ENCODE results near the gene PPOX.

The PPOX gene

GRCh38 chr1:161137881-161138280 is 28.3 kb upstream of the PPOX start:
- no peak for ATAC-seq
- Mint-ChIP-seq H3K27ac (peak overlapping the region; percentile 15), H3K4me1 (peaks cover 18% of the 10 kb centered on the region), H3K27me3 (no peaks in the 10 kb centered on the region), H3K36me3 (peaks cover 6% of the 10 kb centered on the region), H3K9me3 (no peaks in the 10 kb centered on the region), H3K4me3 (no peak overlapping the region)

GRCh38 chr1:161138431-161138830 is 27.8 kb upstream of the PPOX start:
- no peak overlapping the region for H3K4me3 Mint-ChIP-seq

DNA sequence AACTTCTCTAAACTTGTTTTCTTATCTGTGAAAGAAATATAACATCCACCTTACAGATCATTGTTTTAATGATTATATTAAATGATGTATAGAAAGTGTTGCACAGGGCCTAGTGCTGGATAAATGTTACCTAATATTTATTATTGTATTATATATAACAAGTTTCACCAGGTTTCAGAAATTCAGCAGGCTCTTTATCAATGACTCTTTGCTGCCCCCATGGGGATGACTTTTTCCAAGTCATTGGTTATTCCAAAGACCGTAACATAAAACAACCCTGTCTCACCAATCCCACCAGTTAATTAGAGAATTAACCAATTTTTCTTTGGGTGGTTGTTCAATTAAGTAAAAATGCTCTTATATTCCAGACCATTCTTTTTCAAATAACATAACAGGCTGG is 26.5 kb upstream of the PPOX start:
- H3K27me3 Mint-ChIP-seq = no peaks in the 10 kb centered on the region
- no peak overlapping the region for H3K4me3 Mint-ChIP-seq
- ATAC-seq = no peak
- H3K4me1 Mint-ChIP-seq = peaks cover 18% of the 10 kb centered on the region
- no peaks in the 10 kb centered on the region for H3K9me3 Mint-ChIP-seq
- H3K36me3 Mint-ChIP-seq = peaks cover 6% of the 10 kb centered on the region
- H3K27ac Mint-ChIP-seq = no peak overlapping the region

More at GRCh38 chr1:161138431-161138830, 27.8 kb upstream of the PPOX start:
- H3K9me3 Mint-ChIP-seq = no peaks in the 10 kb centered on the region
- H3K4me1 Mint-ChIP-seq = peaks cover 18% of the 10 kb centered on the region
- no peaks in the 10 kb centered on the region for H3K27me3 Mint-ChIP-seq
- H3K27ac Mint-ChIP-seq = peak overlapping the region; percentile 15
- ATAC-seq = no peak
- peaks cover 6% of the 10 kb centered on the region for H3K36me3 Mint-ChIP-seq

GRCh38 chr1:161140755-161141400 is 25.3 kb upstream of the PPOX start:
- H3K9me3 Mint-ChIP-seq = no peaks in the 10 kb centered on the region
- ATAC-seq = no peak
- H3K36me3 Mint-ChIP-seq = no peaks in the 10 kb centered on the region
- H3K4me1 Mint-ChIP-seq = peaks cover 13% of the 10 kb centered on the region
- no peak overlapping the region for H3K4me3 Mint-ChIP-seq
- H3K27me3 Mint-ChIP-seq = no peaks in the 10 kb centered on the region
- H3K27ac Mint-ChIP-seq = no peak overlapping the region

DNA sequence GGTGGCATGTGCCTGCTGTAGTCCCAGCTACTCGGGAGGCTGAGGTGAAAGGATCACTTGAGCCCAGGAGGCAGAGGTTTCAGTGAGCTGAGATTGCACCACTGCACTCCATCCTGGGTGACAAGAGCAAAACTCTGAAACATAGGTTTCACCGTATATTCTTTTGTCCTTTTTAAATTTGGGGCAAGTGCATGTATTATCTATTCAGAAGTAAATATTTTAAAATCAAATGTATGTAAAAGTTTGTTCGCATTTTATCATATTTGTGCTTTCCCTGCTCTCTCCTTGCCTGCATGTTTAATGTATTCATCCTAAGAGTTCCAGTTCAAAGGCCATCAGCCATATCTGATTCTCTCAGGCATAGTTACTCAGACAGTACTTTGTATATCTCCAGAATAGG is 20.4 kb upstream of the PPOX start:
- no peak overlapping the region for H3K27ac Mint-ChIP-seq
- H3K27me3 Mint-ChIP-seq = no peaks in the 10 kb centered on the region
- H3K4me1 Mint-ChIP-seq = no peaks in the 10 kb centered on the region
- no peaks in the 10 kb centered on the region for H3K9me3 Mint-ChIP-seq
- no peaks in the 10 kb centered on the region for H3K36me3 Mint-ChIP-seq
- no peak for ATAC-seq
- H3K4me3 Mint-ChIP-seq = no peak overlapping the region

- Mint-ChIP-seq H3K4me3 (peak overlapping the region; percentile 98), H3K36me3 (peaks cover 21% of the 10 kb centered on the region)
- no peak for ATAC-seq
Measured at GRCh38 chr1:161153176-161153575, 13.1 kb upstream of the PPOX start.

GRCh38 chr1:161153682-161154337 is 12.4 kb upstream of the PPOX start, which contains the start of gene UFC1:
Gene UFC1 (plus strand): TSS chr1:161153978. CDS start chr1:161153998, 20 bp downstream.
- Mint-ChIP-seq H3K36me3 (peaks cover 22% of the 10 kb centered on the region), H3K27me3 (no peaks in the 10 kb centered on the region), H3K9me3 (no peaks in the 10 kb centered on the region), H3K27ac (peak within 1 kb of the TSS; percentile 100), H3K4me3 (peak within 1 kb of the TSS; percentile 98), H3K4me1 (peaks cover 21% of the 10 kb centered on the region)
- ATAC-seq = peak; percentile 97

More at GRCh38 chr1:161153176-161153575, 13.1 kb upstream of the PPOX start:
- no peaks in the 10 kb centered on the region for H3K9me3 Mint-ChIP-seq
- H3K27me3 Mint-ChIP-seq = no peaks in the 10 kb centered on the region
- H3K27ac Mint-ChIP-seq = peak overlapping the region; percentile 100
- H3K4me1 Mint-ChIP-seq = peaks cover 18% of the 10 kb centered on the region

GRCh38 chr1:161157867-161158266 is 8.4 kb upstream of the PPOX start:
- no peaks in the 10 kb centered on the region for H3K27me3 Mint-ChIP-seq
- no peak for ATAC-seq
- H3K9me3 Mint-ChIP-seq = no peaks in the 10 kb centered on the region
- H3K27ac Mint-ChIP-seq = peak overlapping the region; percentile 85
- peaks cover 54% of the 10 kb centered on the region for H3K4me1 Mint-ChIP-seq
- peak overlapping the region; percentile 45 for H3K4me3 Mint-ChIP-seq
- H3K36me3 Mint-ChIP-seq = peaks cover 38% of the 10 kb centered on the region

GRCh38 chr1:161158316-161159010 is 7.8 kb upstream of the PPOX start:
- H3K4me3 Mint-ChIP-seq = peak overlapping the region; percentile 18
- peak overlapping the region; percentile 85 for H3K27ac Mint-ChIP-seq
- no peak for ATAC-seq
- H3K4me1 Mint-ChIP-seq = peaks cover 60% of the 10 kb centered on the region
- H3K27me3 Mint-ChIP-seq = no peaks in the 10 kb centered on the region
- H3K36me3 Mint-ChIP-seq = peaks cover 44% of the 10 kb centered on the region
- no peaks in the 10 kb centered on the region for H3K9me3 Mint-ChIP-seq

- Mint-ChIP-seq H3K9me3 (no peaks in the 10 kb centered on the region), H3K27me3 (no peaks in the 10 kb centered on the region), H3K4me1 (peaks cover 63% of the 10 kb centered on the region), H3K36me3 (peaks cover 52% of the 10 kb centered on the region), H3K4me3 (peak within 1 kb of the TSS; percentile 81), H3K27ac (peak within 1 kb of the TSS; percentile 85)
- peak; percentile 97 for ATAC-seq
Measured at GRCh38 chr1:161159087-161159912, 6.9 kb upstream of the PPOX start, which contains the start of gene USP21. Gene USP21 (plus strand): TSS chr1:161159500. CDS start chr1:161160641, 1,141 bp downstream.

- no peaks in the 10 kb centered on the region for H3K9me3 Mint-ChIP-seq
- ATAC-seq = no peak
- peak overlapping the region; percentile 85 for H3K27ac Mint-ChIP-seq
- H3K27me3 Mint-ChIP-seq = no peaks in the 10 kb centered on the region
- H3K4me3 Mint-ChIP-seq = peak overlapping the region; percentile 81
- peaks cover 58% of the 10 kb centered on the region for H3K4me1 Mint-ChIP-seq
- H3K36me3 Mint-ChIP-seq = peaks cover 57% of the 10 kb centered on the region
Measured at GRCh38 chr1:161159913-161160243, 6.3 kb upstream of the PPOX start.

DNA sequence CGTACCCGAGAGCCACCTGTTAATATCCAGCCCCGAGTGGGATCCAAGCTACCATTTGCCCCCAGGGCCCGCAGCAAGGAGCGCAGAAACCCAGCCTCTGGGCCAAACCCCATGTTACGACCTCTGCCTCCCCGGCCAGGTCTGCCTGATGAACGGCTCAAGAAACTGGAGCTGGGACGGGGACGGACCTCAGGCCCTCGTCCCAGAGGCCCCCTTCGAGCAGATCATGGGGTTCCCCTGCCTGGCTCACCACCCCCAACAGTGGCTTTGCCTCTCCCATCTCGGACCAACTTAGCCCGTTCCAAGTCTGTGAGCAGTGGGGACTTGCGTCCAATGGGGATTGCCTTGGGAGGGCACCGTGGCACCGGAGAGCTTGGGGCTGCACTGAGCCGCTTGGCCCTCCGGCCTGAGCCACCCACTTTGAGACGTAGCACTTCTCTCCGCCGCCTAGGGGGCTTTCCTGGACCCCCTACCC is 5.5 kb upstream of the PPOX start:
- Mint-ChIP-seq H3K4me3 (peak overlapping the region; percentile 81), H3K36me3 (peaks cover 54% of the 10 kb centered on the region), H3K9me3 (no peaks in the 10 kb centered on the region), H3K27ac (peak overlapping the region; percentile 38), H3K27me3 (no peaks in the 10 kb centered on the region), H3K4me1 (peaks cover 58% of the 10 kb centered on the region)
- ATAC-seq = no peak

DNA sequence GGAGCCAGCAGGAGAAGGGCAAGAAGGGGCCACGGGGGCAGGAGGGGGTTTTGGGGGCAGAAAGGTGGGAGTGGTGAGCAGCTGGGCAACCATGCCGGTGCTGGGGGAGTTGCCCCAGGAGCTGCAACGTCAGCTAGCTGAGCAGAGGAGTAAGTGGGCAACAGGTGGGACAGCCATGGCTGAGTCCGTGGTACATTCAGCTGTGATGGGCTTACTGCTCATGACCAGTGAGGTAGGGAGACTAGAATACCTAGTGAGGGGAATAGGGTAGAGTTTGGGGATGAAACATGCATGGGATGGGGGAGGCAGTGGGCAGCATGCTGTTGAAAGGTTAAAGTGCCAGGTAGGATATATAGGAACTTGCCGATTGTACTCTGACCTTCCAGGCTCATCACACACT is 4.6 kb upstream of the PPOX start:
- Mint-ChIP-seq H3K4me1 (peaks cover 58% of the 10 kb centered on the region), H3K9me3 (no peaks in the 10 kb centered on the region), H3K4me3 (no peak overlapping the region), H3K36me3 (peaks cover 53% of the 10 kb centered on the region), H3K27ac (peak overlapping the region; percentile 38), H3K27me3 (no peaks in the 10 kb centered on the region)
- no peak for ATAC-seq

DNA sequence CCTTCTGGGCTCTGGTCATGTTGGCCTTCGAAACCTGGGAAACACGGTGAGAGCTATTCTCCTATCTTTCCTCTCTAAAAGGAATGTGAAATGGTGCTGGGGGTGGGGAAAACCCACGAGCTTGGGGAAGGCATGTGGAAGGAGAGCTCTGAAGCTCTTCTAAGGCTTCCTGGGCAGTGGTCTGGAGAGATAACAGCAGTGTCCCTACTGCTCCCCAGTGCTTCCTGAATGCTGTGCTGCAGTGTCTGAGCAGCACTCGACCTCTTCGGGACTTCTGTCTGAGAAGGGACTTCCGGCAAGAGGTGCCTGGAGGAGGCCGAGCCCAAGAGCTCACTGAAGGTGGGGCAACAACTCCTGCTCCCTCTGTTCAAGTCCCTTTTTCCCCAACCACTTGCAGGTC is 4.2 kb upstream of the PPOX start:
- ATAC-seq = no peak
- H3K4me3 Mint-ChIP-seq = no peak overlapping the region
- peaks cover 50% of the 10 kb centered on the region for H3K36me3 Mint-ChIP-seq
- H3K27me3 Mint-ChIP-seq = no peaks in the 10 kb centered on the region
- peaks cover 62% of the 10 kb centered on the region for H3K4me1 Mint-ChIP-seq
- H3K27ac Mint-ChIP-seq = peak overlapping the region; percentile 3
- H3K9me3 Mint-ChIP-seq = no peaks in the 10 kb centered on the region

- Mint-ChIP-seq H3K27ac (peak overlapping the region; percentile 3), H3K4me3 (no peak overlapping the region)
Measured at GRCh38 chr1:161162806-161163205, 3.4 kb upstream of the PPOX start.

More at GRCh38 chr1:161162806-161163205, 3.4 kb upstream of the PPOX start:
- ATAC-seq = no peak
- Mint-ChIP-seq H3K27me3 (no peaks in the 10 kb centered on the region), H3K4me1 (peaks cover 67% of the 10 kb centered on the region), H3K36me3 (peaks cover 42% of the 10 kb centered on the region), H3K9me3 (no peaks in the 10 kb centered on the region)
